Measurements from ENCODE around the gene PCDHGA3. TPM values are rescaled to one million over a fixed set of nuclear protein-coding genes. Genes with fewer than 3 reads are reported as not detected.

The PCDHGA3 gene
- total RNA-seq, 1 experiment from 2014 or later = not detected

Other genes starting within 250 kb of the PCDHGA3 start
- 3.3 to 13.0 TPM (median 3.7 TPM) in 5 replicates for gene PCDHB2, start 249.2 kb upstream of the PCDHGA3 start, total RNA-seq (2022; extraction: Qiagen RNA extraction)
- gene PCDHB3, start 243.4 kb upstream of the PCDHGA3 start, total RNA-seq (2022; extraction: Qiagen RNA extraction) = 8.7 TPM in 1 of 5 replicates, not detected in the others
- 0.07 to 0.13 TPM (median 0.09 TPM) in 4 of 5 replicates, not detected in the other for gene PCDHB4, start 222.0 kb upstream of the PCDHGA3 start, total RNA-seq (2022; extraction: Qiagen RNA extraction)
- gene PCDHB5, start 208.6 kb upstream of the PCDHGA3 start, total RNA-seq (2022; extraction: Qiagen RNA extraction) = 1.2 to 1.6 TPM (median 1.3 TPM) in 5 replicates
- gene PCDHB6, start 193.8 kb upstream of the PCDHGA3 start, total RNA-seq (2022; extraction: Qiagen RNA extraction) = 0.79 to 1.1 TPM (median 0.90 TPM) in 5 replicates
- 0.05 TPM in 1 of 5 replicates, not detected in the others for gene PCDHB7, start 171.2 kb upstream of the PCDHGA3 start, total RNA-seq (2022; extraction: Qiagen RNA extraction)
- gene PCDHB8, start 166.0 kb upstream of the PCDHGA3 start, total RNA-seq (2022; extraction: Qiagen RNA extraction) = 0.19 to 0.42 TPM (median 0.22 TPM) in 5 replicates
- gene PCDHB16, start 161.4 kb upstream of the PCDHGA3 start, total RNA-seq (2022; extraction: Qiagen RNA extraction) = 0.05 to 0.08 TPM (median 0.05 TPM) in 4 of 5 replicates, not detected in the other
- gene PCDHB9, start 156.7 kb upstream of the PCDHGA3 start, total RNA-seq (2022; extraction: Qiagen RNA extraction) = 0.03 to 0.26 TPM (median 0.05 TPM) in 3 of 5 replicates, not detected in the others
- not detected in 5 replicates for gene PCDHB10, start 151.5 kb upstream of the PCDHGA3 start, total RNA-seq (2022; extraction: Qiagen RNA extraction)
- 0.05 to 0.08 TPM (median 0.08 TPM) in 4 of 5 replicates, not detected in the other for gene PCDHB11, start 144.2 kb upstream of the PCDHGA3 start, total RNA-seq (2022; extraction: Qiagen RNA extraction)
- 0.06 TPM in 1 of 5 replicates, not detected in the others for gene PCDHB12, start 135.1 kb upstream of the PCDHGA3 start, total RNA-seq (2022; extraction: Qiagen RNA extraction)
- 0.04 to 0.12 TPM (median 0.05 TPM) in 5 replicates for gene PCDHB13, start 129.9 kb upstream of the PCDHGA3 start, total RNA-seq (2022; extraction: Qiagen RNA extraction)
- 0.05 to 0.21 TPM (median 0.14 TPM) in 5 replicates for gene PCDHB14, start 120.5 kb upstream of the PCDHGA3 start, total RNA-seq (2022; extraction: Qiagen RNA extraction)
- 0.06 to 0.11 TPM (median 0.10 TPM) in 3 of 5 replicates, not detected in the others for gene PCDHB15, start 98.4 kb upstream of the PCDHGA3 start, total RNA-seq (2022; extraction: Qiagen RNA extraction)
- gene SLC25A2, start 39.8 kb upstream of the PCDHGA3 start, total RNA-seq (2022; extraction: Qiagen RNA extraction) = not detected in 5 replicates
- 60.0 to 73.5 TPM (median 68.7 TPM) in 5 replicates for gene TAF7, start 23.0 kb upstream of the PCDHGA3 start, total RNA-seq (2022; extraction: Qiagen RNA extraction)
- gene PCDHGA1, start 13.3 kb upstream of the PCDHGA3 start, total RNA-seq (2022; extraction: Qiagen RNA extraction) = 0.24 to 0.29 TPM (median 0.26 TPM) in 5 replicates
- 0.42 to 0.91 TPM (median 0.68 TPM) in 5 replicates for gene PCDHGA2, start 5.1 kb upstream of the PCDHGA3 start, total RNA-seq (2022; extraction: Qiagen RNA extraction)
- gene PCDHGB1, start 6.3 kb downstream of the PCDHGA3 start, total RNA-seq (2022; extraction: Qiagen RNA extraction) = 1.3 to 2.0 TPM (median 1.9 TPM) in 5 replicates
- 0.07 to 0.22 TPM (median 0.12 TPM) in 5 replicates for gene PCDHGA4, start 11.2 kb downstream of the PCDHGA3 start, total RNA-seq (2022; extraction: Qiagen RNA extraction)
- 0.06 to 0.11 TPM (median 0.07 TPM) in 4 of 5 replicates, not detected in the other for gene PCDHGB2, start 16.2 kb downstream of the PCDHGA3 start, total RNA-seq (2022; extraction: Qiagen RNA extraction)
- 0.09 to 0.17 TPM (median 0.14 TPM) in 5 replicates for gene PCDHGA5, start 20.3 kb downstream of the PCDHGA3 start, total RNA-seq (2022; extraction: Qiagen RNA extraction)
- 0.10 to 0.31 TPM (median 0.21 TPM) in 5 replicates for gene PCDHGB3, start 26.4 kb downstream of the PCDHGA3 start, total RNA-seq (2022; extraction: Qiagen RNA extraction)
- gene PCDHGA6, start 30.1 kb downstream of the PCDHGA3 start, total RNA-seq (2022; extraction: Qiagen RNA extraction) = 0.13 to 0.27 TPM (median 0.21 TPM) in 5 replicates
- 0.69 to 1.1 TPM (median 0.90 TPM) in 5 replicates for gene PCDHGA7, start 38.9 kb downstream of the PCDHGA3 start, total RNA-seq (2022; extraction: Qiagen RNA extraction)
- gene PCDHGB4, start 43.9 kb downstream of the PCDHGA3 start, total RNA-seq (2022; extraction: Qiagen RNA extraction) = 0.55 to 1.0 TPM (median 0.97 TPM) in 5 replicates
- gene PCDHGA8, start 48.8 kb downstream of the PCDHGA3 start, total RNA-seq (2022; extraction: Qiagen RNA extraction) = 0.02 to 0.06 TPM (median 0.06 TPM) in 3 of 5 replicates, not detected in the others
- gene PCDHGB5, start 54.1 kb downstream of the PCDHGA3 start, total RNA-seq (2022; extraction: Qiagen RNA extraction) = 1.6 to 2.6 TPM (median 2.2 TPM) in 5 replicates
- 0.06 to 0.08 TPM (median 0.06 TPM) in 3 of 5 replicates, not detected in the others for gene PCDHGA9, start 58.9 kb downstream of the PCDHGA3 start, total RNA-seq (2022; extraction: Qiagen RNA extraction)
- gene PCDHGB6, start 64.2 kb downstream of the PCDHGA3 start, total RNA-seq (2022; extraction: Qiagen RNA extraction) = 0.08 to 0.13 TPM (median 0.12 TPM) in 5 replicates
- gene PCDHGA10, start 69.2 kb downstream of the PCDHGA3 start, total RNA-seq (2022; extraction: Qiagen RNA extraction) = 0.02 to 0.03 TPM in 2 of 5 replicates, not detected in the others
- gene PCDHGB7, start 73.8 kb downstream of the PCDHGA3 start, total RNA-seq (2022; extraction: Qiagen RNA extraction) = 0.05 to 0.10 TPM (median 0.07 TPM) in 3 of 5 replicates, not detected in the others
- 0.04 to 0.06 TPM (median 0.05 TPM) in 3 of 5 replicates, not detected in the others for gene PCDHGA11, start 77.2 kb downstream of the PCDHGA3 start, total RNA-seq (2022; extraction: Qiagen RNA extraction)
- 0.02 TPM in 1 of 5 replicates, not detected in the others for gene PCDHGA12, start 86.7 kb downstream of the PCDHGA3 start, total RNA-seq (2022; extraction: Qiagen RNA extraction)
- 5.1 to 6.3 TPM (median 5.9 TPM) in 5 replicates for gene PCDHGC3, start 132.1 kb downstream of the PCDHGA3 start, total RNA-seq (2022; extraction: Qiagen RNA extraction)
- not detected in 5 replicates for gene PCDHGC4, start 141.2 kb downstream of the PCDHGA3 start, total RNA-seq (2022; extraction: Qiagen RNA extraction)
- gene PCDHGC5, start 145.3 kb downstream of the PCDHGA3 start, total RNA-seq (2022; extraction: Qiagen RNA extraction) = not detected in 5 replicates

Measured in A549 treated with Mapracorat at 1 μM for 4 hours (cell line).